GM18502 (cell line): ENCODE data around the gene EFCAB8.

Experiments
- ATAC-seq: cut with Tn5 transposase; IDR thresholded peaks from one replicate; pipeline ENCODE4 v1.9.1; 2021; ENCODE audit warnings: mild to moderate bottlenecking; ENCODE audit not compliant: unreplicated experiment, poor library complexity

Gene EFCAB8, protein sequence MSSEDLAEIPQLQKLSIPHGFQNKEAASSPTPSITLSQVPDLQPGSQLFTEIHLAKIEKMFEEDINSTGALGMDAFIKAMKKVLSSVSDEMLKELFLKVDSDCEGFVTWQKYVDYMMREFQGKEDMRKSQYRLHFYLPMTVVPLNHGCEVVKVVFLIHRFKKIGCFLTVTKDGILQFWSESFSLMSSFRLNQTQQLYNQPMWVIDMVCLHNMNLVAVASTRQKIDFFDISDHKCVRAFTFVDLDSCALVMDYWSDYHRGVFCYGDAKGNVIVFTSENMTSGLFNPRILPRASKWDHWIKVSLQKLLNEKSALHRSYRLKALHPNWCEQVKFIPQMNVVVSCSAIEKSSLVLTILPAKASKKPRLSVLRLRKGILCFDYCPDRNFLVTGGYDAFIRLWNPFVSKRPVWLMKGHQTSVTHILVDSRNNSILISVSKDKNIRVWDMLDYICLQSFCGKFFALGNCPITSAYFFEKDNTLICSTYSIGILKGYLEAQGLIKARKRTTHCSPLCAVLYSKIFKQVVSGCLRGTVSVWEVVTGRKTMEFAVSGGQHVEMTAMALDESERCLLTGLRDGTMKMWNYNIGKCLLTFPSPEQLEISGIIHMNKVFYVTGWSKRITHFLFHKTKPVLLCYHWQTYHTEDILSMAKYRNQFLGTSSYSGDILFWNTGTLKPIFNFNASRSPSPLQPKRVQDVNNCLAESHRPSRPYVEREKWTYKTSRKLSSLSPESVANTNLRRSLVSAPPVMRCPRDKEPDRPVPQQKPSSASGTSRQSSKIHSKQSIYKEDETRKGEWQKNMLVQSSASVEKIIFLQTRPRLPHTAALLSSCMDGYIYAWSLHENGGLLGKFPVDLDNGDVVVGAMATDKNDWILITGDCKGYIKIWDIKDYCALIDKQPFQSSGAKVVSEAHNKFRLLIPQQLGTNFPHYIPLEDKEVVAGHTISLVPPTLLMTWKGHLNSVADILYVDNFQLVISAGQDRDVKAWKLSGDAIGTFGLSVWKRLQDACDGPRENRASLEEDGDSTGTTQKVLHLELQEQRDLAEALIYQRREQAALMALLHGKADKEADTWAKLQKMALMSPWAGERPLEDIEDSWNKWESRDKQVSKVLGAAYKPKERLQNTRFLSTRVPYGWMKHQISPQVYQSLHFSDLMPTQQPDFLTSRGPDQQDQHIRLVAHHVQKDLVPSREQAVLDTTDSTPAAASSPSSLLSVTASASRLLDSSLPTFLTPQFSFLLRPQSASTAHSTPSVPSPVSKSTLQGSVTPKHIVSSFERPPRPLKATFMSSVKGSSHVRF

DNA sequence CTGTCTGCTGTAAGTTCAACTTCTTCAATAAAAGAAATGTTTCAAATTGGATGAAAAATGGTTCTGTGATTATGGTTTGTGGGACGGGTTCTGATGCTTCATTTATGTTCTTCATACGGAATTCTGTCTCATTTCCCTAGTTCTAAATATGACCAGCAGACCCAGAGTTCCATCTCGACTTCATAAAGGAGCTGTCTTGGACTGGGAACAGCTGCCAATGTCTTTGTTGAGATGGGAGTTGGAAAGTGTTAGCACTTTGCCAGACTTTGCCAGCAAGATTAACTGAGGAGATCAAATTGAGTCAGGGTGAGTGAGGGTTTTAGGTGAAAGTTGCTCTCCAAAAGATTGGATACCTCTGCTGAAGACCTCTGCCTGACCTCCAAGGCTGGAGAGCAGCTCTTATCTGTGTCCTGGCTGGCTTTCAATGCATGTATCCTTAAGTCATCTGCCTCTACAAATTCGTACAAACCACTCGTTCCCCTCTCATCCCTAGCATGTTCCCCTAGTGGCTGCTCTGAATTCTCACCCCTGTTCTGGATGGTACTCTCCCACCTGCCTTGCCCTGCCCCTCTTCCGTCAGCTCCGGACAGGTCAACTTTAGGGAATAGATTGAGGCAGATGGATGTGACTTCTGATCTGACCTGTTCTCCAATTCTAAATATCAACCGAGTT, at the start of gene EFCAB8:
EFCAB8 (plus strand) TSS at position 223 of the 672 bp plus-strand sequence. CDS start 4,870 bp downstream, outside the sequence.
- ATAC-seq = no peak

DNA sequence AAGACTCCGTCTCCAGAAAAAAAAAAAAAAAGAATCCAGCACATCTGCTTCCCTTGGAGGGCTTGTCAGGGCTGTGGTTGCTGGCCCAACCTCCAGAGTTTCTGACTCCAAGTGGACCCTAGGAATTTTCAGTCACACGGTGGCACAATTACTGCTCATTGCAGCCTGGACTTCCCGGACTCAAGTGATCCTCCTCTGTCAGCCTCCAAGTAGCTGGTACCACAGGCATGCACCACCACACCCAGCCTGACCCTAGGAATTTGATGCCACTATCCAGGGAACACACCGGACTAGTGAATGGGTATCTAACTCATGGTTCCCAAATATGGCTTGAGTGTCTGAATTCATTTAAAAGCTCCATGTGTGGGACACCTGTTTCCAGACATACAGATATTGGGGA, 48.8 kb upstream of the EFCAB8 start:
- no peak for ATAC-seq

DNA sequence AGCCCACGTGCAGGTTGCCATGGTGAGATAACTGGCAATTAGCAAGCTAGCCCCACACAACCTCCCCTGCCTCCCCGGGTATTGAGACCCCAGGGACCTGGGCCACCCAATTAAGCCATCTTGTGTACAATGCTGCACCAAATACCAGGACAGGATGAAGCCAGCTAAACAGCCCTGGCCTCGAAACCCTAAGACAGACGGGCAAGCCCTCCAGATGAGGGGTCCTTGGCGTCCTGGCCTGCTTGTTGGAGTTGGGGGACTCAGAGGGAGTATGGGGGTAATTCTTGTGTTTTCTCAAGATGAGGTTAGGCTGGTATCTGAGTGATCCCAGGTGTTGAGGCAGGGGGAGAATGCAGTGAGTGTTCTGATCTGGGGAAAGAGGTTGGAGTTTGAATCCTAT, 47.8 kb upstream of the EFCAB8 start:
- no peak for ATAC-seq

DNA sequence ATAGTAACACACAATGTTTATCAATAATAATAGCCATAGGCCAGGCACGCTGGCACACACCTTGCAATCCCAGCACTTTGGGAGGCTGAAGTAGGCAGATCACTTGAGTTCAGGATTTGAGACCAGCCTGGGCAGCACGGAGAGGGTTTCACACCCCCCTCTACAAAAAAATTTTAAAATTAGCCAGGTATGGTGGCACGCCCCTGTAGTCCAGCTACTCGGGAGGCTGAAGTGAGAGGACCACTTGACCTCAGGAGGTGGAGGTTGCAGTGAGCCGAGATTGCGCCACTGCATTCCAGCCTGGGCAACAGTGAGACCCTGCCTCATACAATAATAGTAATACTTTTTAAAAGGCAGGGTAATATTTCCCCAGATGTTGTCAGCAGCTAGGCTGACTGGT, 46.8 kb upstream of the EFCAB8 start:
- no peak for ATAC-seq

DNA sequence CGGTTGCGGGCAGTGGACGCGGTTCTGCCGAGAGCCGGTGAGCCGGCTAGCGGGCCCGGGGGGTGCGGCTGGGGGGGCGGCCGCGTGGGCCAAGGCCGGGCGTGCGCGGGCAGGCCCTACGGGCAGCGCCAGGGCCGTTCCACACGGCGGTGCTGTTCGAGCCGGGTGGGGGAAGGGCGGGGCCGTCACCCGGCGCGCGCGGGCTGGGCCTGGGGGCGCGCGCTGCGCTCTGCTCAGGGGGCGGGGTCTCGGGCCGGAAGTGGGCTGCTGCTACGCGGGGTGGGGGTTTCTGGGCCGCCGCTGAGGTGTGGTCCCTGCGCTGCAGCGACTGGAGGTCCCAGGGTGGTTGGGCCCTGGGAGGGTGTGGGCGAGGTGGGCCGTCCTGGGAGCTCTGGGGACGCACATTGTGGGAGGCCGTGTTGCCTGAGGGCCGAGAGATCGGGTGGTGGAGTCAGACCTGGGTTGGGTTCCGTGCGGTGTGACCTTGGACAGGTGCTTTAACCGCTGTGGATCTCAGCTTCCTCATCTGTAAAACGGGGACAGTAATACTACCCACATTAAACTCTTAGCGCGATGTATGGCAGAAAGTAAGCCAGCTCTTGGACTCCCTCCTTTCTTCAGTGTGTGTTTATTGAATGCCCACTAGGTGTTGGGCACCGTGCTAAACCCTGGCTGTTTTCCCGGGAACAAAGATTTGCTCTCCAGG, 38.6 kb upstream of the EFCAB8 start:
- peak; percentile 67 for ATAC-seq

DNA sequence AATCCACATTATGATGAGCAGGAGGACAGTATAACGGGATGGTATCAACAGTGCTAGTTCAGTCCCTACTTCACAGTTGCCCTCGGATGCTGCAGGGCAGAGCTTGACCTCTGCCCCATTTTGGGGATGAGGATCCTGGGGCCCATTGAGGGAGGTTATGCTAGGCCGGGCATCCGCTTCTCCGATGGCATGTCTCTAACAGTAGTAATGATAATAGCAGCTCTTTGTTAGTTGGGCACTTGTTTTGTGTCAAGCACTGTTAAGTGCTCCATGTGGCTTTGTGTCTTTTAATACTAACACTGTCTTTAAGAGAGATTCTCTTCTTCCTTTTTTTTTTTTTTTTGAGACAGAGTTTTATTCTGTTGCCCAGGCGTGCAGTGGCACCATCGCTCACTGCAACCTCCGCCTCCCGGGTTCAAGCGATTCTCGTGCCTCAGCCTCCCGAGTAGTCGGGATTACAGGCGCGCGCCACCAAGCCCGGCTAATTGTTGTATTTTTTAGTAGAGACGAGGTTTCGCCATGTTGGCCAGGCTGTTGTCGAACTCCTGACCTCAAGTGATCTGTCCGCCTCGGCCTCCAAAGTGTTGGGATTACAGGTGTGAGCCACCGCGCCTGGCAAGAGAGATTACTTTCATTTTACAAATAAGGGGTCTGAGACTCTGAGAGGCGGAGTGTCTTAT, 37.9 kb upstream of the EFCAB8 start:
- no peak for ATAC-seq

DNA sequence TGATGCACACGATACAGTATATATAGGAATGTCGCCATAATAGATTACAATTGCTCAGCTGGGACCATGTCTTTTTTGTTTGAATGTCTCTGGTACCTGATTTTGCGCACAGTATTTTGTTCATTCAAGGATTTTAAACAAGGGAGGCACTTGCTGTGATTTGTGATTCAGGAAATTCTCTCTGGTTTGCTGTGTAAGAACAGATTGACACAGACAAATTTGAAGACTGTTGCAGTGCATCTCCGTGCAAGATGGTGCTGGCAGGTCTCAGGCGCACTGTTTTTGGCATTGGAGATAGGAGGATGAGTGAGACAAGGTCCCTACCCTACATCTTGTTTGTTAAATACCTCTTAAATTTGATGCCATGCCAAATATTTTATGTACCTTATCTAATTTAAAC, 36.5 kb upstream of the EFCAB8 start:
- no peak for ATAC-seq

DNA sequence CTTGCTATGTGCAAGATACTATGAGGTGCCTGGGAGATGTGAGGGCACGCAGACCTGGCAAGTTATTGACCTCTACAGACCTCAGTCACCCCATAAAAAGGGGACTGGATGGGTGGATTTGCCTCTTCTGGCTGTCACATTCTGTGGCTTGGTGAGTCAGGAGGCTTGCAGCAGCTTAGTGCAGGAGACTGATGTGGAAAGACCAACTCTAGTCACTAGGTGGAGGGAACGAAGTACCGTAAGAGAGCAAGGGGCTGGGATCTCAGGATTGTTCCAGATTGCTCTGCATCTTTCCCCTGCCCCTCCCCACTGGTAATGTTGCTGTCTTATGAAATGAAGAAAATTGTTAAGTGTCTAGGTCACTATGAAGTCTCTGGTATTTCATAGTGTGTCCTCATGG, 35.6 kb upstream of the EFCAB8 start:
- no peak for ATAC-seq

DNA sequence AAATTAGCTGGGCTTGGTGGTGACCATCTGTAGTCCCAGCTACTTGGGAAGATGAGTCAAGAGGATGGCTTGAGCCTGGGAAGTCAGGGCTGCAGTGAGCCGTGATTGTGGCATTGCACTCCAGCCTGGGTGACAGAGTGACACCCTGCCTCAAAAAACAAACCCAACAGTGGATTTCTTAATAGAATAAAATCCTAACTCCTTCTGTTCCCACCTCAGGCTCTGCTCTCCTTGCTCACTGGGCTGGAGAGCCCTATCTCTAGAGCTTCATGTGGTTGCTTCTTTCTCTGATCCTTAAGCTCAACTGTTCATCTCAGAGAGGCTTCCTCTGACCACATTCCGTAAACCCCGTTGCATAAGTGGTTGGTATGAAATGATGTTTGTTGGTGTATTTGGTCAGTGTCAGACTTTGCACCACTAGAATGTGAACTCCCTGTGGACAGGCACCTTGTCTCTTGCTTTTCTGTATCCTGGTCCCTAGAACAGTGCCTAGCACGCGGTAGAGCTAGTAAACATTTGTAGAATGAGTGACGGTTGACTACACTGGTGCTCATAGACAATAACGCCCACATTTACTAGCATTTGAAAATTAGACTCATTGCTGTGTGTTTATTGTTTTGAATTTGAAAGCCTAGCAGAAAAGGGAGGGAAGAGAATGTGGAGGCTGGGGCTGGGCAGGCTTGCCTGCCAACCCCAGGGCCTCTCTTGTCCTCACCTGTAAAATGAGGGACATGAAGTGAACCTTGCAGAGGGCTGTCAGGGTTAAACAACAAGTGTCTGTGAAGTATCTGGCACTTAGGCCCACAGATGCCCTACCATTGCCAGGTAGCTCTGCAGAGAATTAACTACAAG, 34.8 kb upstream of the EFCAB8 start:
- ATAC-seq = no peak

DNA sequence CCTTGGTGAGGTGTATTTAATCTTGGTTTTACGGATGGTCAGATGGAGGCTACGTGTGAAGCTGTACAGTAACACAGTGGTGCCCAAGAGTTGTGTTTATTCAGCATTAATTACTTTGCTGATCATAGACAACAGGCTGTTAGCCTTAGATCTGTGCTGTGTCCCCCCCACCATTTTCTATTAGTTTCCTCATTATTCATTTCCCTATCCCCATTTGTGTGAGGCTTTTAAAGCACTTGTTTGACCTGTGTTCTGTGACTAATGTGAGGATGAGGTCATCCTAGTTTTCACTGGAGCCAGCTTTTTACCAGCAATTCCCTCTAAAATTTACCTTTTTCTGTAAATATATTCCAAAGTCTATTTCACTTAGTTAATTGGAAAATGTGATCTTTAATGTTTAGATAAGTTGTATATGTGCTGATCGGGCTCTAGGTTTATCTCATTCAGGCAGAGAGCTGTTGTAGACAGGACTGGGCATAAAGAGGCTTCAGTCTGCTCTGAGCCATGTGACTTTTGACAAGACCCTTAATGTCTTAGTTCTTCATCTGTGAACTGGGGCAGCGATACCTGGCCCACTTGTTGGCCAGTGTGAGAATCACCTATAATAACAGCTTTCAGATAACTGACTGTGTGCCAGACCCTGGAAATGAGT, 30.6 kb upstream of the EFCAB8 start:
- ATAC-seq = no peak

DNA sequence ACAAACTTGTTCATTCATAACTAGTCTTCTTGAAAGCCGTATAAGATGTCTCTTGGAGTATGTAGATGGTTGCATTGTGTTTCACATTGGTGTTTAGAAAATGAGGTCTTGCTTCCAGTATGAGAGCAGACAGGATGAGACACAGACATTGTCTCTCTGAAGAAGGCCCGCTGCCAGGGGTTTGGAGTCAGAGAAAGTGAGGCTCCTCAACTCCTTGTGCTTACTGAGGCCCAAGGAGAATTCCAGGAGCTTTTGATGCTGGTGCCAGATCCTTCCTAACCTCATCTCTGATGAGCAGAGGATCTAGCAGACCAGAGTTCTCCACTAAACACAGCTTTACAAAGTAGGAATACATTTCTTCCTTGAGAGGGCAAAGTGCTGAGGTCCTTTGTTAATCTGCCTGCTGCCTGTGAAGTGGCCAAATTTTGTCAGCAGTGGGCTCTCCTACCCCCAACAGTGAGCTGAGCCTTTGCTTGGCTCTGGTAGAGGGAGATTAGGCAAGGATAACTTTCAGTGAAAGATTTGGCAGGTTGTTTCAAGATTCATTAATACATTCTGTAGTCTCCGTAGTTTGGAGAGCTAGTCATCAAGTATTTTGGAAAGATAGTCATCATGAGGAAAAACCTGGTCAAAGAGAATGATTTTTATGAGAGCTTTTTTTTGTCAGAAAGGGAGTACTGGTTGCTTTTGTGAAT, 29.3 kb upstream of the EFCAB8 start:
- no peak for ATAC-seq

DNA sequence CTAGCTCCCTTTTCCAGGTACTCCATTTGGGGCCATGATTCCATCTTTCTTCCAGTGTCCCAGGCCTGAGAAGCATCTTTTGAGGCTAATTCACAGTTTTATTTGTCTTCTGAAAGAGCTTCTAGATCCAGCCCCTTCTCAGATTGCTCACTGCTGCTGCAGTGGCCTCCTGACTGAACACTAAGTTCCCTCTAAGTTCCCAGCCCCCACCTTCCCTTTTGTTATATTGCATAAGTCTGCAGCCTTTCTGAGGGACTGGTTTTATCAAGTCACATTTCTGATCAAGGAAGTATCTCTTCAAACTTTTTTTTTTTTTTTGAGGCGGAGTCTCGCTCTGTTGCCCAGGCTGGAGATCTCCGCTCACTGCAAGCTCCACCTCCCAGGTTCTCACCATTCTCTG, 28.3 kb upstream of the EFCAB8 start:
- no peak for ATAC-seq

DNA sequence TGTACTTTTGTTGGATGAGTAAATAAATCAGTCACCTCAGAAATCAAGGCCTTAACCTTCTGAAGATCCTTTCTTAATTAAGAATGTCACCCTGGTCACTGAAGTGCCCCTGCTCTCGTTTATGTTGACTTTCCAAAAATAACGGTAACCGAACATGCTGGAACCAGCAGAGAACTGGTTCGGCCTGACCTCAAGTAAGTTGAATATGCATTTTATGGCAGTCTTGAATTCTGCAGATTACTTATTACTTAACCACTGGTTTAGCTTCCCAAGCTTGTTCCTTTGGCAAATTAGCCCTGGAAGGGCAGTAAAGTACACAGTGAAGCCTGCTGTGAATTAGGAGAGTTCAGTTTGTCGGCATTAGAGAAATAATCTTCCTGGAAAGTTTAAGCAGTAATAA, 26.7 kb upstream of the EFCAB8 start:
- ATAC-seq = no peak

DNA sequence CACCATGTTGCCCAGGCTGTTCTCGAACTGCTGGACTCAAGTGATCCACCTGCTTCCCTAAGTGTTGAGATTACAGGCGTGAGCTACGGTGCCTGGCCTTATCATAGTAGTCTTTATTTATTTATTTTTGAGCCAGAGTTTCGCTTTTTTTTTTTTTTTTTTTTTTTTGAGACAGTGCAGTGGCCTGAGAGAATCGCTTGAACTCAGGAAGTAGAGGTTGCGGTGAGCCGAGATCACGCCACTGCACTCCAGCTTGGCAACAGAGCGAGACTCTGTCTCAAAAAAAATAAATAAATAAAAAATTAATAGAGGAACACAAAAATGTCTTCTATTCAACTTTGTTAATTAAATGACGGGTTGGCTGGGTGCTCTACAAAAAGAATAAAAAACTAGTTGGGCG, 26.1 kb upstream of the EFCAB8 start:
- ATAC-seq = no peak

DNA sequence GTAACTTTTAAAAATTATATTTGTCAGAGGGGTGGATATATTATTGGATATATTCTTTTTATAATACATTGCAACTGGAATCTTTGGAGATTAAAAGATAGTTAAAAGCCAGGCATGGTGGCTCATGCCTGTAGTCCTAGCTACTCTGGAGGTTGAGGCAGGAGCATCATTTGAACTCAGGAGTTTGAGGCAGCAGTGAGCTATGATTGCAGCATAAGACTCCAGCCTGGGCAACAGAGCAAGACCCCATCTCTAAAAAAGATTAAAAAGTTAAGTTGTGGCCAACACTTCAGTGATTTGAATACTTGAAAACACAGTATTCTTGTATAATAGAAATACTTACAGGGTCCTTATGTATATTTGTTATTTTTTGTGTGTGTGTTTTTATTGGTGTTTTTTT, 23.8 kb upstream of the EFCAB8 start:
- ATAC-seq = no peak

DNA sequence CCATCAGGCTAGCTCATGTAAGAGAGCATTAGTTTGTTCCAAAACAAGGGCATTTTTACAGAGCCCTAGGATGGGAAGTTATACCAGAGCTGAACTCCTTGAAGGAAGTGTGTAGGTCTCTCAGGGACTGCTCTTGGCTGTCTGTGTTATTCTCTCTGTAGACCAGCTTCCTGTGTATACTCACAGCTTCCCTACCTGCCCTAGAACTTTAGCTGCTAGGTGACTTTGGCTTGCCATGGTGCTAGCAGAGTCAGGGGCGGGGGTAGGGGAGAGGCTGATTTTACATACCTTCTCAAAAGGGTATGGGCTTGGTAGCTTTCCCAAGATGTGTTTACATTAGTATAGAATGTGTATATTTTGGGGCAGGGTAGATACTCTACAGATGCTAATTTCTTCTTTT, 21.6 kb upstream of the EFCAB8 start:
- ATAC-seq = no peak
